A673 (cell line): Measurements from ENCODE around the gene RAD21L1.

Experiments used
- CTCF ChIP-seq: fragments of 300-800, 200-600 bp; sonication (generic); conservative IDR thresholded peaks from 2 replicates; pipeline ENCODE4 v1.5.1; 2017; ENCODE audit warnings: low read depth, mild to moderate bottlenecking, antibody characterized with exemption, low read length, moderate library complexity, mixed read lengths
- EZH2 ChIP-seq: fragments of 200-600 bp; sonication (generic); IDR thresholded peaks from 2 replicates; pipeline ENCODE4 v1.6.1; 2017; ENCODE audit warnings: borderline replicate concordance, low read depth, mild to moderate bottlenecking, mixed read lengths, antibody characterized with exemption, low read length; ENCODE audit not compliant: poor library complexity, severe bottlenecking

GRCh38 chr20:1214838-1215261, 11.0 kb upstream of the RAD21L1 start:
- TF ChIP-seq CTCF (no peak), EZH2 (no peak)
